Measurements from ENCODE around the gene KAZN. TPM values are rescaled to one million over a fixed set of nuclear protein-coding genes. Genes with fewer than 3 reads are reported as not detected.

The KAZN gene
- total RNA-seq, 6 experiments from 2014 or later, result 13.1 to 22.3 (median 20.7) TPM

DNA sequence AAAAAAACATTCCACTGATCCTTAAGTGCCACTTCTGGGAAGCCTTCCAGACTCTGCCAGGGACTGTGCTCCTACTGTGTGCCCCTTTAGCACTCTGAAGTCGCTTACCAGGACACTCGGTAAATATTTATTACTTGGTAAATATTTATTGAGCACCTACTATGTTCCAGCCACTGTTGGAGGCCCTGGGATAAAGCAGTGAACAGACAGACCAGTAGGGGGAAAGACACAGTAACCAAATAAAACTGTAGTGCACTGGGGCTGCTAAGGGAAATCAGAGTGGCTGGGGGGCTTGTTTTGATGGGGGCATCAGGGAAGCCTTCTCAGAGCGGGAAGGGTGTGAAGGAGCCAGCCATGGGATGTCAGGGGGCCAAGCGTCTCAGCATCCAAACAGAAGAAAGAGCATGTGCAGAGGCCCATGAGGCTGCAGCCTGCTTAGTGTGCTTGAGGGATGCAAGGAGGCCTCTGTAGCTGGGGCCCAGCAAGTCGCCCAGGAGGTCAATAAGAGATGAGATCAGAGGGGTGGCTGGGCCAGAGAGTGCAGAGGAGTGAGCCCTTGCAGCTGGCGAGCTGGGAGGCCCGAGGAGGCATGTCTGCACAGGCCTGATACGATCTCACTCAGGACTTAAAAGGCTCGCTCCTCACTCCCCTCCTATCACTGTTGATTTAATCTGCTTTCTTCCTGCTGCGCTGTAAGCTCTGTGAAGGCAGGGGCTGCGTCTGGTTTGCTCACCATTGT lies 28.6 kb downstream of the KAZN start:
- Mint-ChIP-seq H3K36me3 (ENCODE audit: low read depth) (no peaks in the 10 kb centered on the region), H3K9me3 (peaks cover 60% of the 10 kb centered on the region), H3K27me3 (ENCODE audit: insufficient read depth) (peaks cover 2% of the 10 kb centered on the region), H3K4me3 (no peak overlapping the region), H3K27ac (no peak overlapping the region), H3K4me1 (ENCODE audit: low read depth) (no peaks in the 10 kb centered on the region)
- TF ChIP-seq, protein P1, sequence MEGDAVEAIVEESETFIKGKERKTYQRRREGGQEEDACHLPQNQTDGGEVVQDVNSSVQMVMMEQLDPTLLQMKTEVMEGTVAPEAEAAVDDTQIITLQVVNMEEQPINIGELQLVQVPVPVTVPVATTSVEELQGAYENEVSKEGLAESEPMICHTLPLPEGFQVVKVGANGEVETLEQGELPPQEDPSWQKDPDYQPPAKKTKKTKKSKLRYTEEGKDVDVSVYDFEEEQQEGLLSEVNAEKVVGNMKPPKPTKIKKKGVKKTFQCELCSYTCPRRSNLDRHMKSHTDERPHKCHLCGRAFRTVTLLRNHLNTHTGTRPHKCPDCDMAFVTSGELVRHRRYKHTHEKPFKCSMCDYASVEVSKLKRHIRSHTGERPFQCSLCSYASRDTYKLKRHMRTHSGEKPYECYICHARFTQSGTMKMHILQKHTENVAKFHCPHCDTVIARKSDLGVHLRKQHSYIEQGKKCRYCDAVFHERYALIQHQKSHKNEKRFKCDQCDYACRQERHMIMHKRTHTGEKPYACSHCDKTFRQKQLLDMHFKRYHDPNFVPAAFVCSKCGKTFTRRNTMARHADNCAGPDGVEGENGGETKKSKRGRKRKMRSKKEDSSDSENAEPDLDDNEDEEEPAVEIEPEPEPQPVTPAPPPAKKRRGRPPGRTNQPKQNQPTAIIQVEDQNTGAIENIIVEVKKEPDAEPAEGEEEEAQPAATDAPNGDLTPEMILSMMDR (IDR thresholded peaks at IDR 0.05), result no peak
- no peak for DNase-seq

DNA sequence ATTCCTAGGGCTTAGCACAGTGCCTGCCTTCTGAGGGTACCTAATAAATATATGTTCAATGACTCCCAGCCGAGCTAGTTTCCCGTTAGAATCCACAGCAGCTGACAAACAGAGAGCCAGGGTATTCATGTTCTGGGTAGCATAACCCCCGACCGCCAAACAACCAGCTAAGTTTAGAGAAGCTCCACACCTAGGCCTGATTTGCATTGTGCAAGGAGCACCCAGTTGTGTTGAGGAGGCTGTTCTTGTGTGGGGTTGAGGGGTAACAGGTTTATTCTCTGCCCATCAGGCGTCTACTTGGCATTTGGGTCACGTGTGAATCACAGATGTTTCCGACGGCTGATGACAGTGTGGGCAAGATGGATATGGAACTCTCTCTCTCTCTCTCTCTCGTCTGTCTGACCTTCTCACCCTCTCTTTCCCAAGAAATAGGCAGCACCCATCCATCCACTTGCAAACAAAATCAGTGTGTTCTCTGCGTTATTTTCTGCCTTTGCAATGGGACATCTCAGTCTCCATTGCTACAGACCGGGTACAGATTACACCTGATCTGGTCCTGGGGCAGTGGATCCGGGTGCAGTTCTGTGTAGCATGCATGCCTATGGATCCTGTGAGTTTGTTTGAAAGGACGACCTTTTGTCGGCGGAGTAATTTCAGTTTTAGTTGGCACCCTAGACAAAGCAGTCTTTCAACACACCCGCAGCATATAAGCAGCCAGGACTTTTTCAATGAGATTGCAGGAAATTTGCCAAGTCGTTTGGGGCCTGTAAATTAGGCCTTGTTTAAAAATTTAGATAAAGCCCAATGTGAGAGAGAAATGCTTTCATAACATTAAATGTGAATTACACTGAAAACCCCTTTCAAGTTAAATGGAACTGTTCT lies 29.4 kb downstream of the KAZN start:
- DNase-seq, result no peak
- Mint-ChIP-seq H3K4me1 (ENCODE audit: low read depth) (no peaks in the 10 kb centered on the region), H3K27me3 (ENCODE audit: insufficient read depth) (peaks cover 2% of the 10 kb centered on the region), H3K27ac (no peak overlapping the region), H3K36me3 (ENCODE audit: low read depth) (no peaks in the 10 kb centered on the region), H3K4me3 (no peak overlapping the region), H3K9me3 (peaks cover 60% of the 10 kb centered on the region)
- TF ChIP-seq, protein P1 (IDR thresholded peaks at IDR 0.05), result no peak

DNA sequence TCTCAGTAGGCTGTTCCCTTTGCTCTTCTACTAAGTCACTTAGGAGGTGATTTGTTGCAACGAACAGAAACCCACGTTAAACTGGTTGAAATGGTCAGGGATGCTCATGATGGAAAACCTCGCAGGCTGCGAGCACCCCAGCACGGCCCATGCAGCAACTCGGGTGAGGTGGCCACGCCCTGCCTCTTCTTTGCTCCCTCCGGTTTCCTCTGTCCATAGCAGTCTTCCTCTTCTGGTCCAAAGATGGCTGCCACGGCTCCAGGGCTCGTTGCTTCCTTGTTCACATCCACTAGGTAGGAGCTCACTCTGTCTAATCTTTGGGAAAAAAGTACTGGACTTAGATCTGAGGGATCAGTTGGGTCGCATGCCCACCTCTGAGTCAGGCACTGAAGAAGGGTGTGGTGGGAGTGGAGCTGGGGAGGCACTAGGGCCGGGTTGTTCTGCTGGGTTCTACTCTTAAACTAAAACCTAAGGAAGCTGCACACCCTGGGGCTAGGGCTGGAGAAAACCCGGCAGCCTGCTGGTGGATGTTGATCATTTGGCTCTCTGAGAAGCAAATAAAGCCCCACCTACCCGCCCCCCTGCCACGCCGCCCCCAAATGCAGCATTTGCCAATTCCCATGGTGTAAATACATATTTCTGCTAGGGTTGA lies 31.0 kb downstream of the KAZN start:
- Mint-ChIP-seq H3K36me3 (ENCODE audit: low read depth) (no peaks in the 10 kb centered on the region), H3K4me1 (ENCODE audit: low read depth) (no peaks in the 10 kb centered on the region), H3K9me3 (peaks cover 61% of the 10 kb centered on the region), H3K4me3 (no peak overlapping the region), H3K27me3 (ENCODE audit: insufficient read depth) (peaks cover 2% of the 10 kb centered on the region), H3K27ac (no peak overlapping the region)
- TF ChIP-seq, protein P1 (IDR thresholded peaks at IDR 0.05), result no peak
- DNase-seq, result no peak

DNA sequence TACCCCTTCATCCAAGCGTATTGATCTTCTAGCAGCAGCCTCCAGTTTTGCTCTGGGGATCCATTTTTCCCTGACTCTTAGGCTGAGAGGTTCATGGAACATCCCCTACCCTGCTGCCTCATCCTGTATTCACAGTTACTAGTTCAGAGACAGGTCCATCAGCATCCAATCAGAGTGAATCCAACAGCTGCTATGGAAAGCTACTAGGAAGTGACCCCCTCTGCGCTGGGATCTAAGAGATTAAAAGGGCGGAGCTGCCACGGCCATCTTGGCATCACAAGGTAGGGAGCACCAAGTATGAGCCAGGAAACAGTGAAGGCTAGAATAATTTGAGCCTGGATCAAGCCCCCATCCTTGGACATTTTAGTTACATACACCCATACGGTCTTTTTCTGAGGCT lies 32.5 kb downstream of the KAZN start:
- H3K27ac Mint-ChIP-seq, result no peak overlapping the region
- H3K9me3 Mint-ChIP-seq, result peaks cover 63% of the 10 kb centered on the region
- H3K36me3 Mint-ChIP-seq (ENCODE audit: low read depth), result no peaks in the 10 kb centered on the region
- H3K4me3 Mint-ChIP-seq, result no peak overlapping the region
- DNase-seq, result no peak
- H3K4me1 Mint-ChIP-seq (ENCODE audit: low read depth), result no peaks in the 10 kb centered on the region
- TF ChIP-seq, protein P1 (IDR thresholded peaks at IDR 0.05), result no peak
- H3K27me3 Mint-ChIP-seq (ENCODE audit: insufficient read depth), result peaks cover 2% of the 10 kb centered on the region

DNA sequence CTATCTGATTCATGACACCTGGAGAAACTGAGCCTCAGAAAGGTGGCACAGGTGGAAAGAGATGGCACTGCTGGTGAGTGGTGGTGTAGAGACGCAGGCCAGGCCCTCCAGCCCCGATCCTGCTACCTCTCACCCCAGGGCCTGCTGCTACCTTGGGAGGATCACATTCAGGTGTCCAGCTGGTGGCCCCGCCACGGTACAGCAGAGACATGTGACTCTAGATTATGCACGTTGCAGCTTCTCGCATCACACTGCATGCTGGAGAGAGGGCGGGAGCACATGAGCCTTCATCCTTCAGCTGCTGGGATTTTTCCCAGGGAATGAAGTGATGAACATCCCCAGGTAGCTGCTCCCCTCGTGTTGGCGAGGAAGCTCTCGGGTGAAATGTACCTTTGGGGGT lies 32.9 kb downstream of the KAZN start:
- no peak overlapping the region for H3K4me3 Mint-ChIP-seq
- no peaks in the 10 kb centered on the region for H3K36me3 Mint-ChIP-seq (ENCODE audit: low read depth)
- DNase-seq, result no peak
- no peak overlapping the region for H3K27ac Mint-ChIP-seq
- H3K4me1 Mint-ChIP-seq (ENCODE audit: low read depth), result no peaks in the 10 kb centered on the region
- H3K27me3 Mint-ChIP-seq (ENCODE audit: insufficient read depth), result peaks cover 2% of the 10 kb centered on the region
- TF ChIP-seq, protein P1 (IDR thresholded peaks at IDR 0.05), result no peak
- H3K9me3 Mint-ChIP-seq, result peaks cover 63% of the 10 kb centered on the region

Data from HFFc6 (cell line).